AG10803 (cell line): ENCODE results near the gene TM4SF1.
A peak's percentile ranks its signal among the peaks of the same experiment; 100 is the strongest.
"Not testable (repeated sequence)": the region's sequence is repeated elsewhere in the genome, so short reads cannot be mapped to it uniquely, and the experiment has no call there.

ENCODE experiments used
- DNase-seq: peaks from one replicate; pipeline ENCODE4 v3.0.0; 2010; ENCODE audit warnings: low read depth
- H3K4me3 ChIP-seq: 2 replicates; pipeline ENCODE4 v1.5.1; 2011; ENCODE audit warnings: mild to moderate bottlenecking, low read length, control low read depth
- CTCF ChIP-seq: conservative IDR thresholded peaks from 2 replicates; pipeline ENCODE4 v1.5.1; 2011; ENCODE audit warnings: mild to moderate bottlenecking, low read length, control low read depth, inconsistent platforms

The TM4SF1 gene

DNA sequence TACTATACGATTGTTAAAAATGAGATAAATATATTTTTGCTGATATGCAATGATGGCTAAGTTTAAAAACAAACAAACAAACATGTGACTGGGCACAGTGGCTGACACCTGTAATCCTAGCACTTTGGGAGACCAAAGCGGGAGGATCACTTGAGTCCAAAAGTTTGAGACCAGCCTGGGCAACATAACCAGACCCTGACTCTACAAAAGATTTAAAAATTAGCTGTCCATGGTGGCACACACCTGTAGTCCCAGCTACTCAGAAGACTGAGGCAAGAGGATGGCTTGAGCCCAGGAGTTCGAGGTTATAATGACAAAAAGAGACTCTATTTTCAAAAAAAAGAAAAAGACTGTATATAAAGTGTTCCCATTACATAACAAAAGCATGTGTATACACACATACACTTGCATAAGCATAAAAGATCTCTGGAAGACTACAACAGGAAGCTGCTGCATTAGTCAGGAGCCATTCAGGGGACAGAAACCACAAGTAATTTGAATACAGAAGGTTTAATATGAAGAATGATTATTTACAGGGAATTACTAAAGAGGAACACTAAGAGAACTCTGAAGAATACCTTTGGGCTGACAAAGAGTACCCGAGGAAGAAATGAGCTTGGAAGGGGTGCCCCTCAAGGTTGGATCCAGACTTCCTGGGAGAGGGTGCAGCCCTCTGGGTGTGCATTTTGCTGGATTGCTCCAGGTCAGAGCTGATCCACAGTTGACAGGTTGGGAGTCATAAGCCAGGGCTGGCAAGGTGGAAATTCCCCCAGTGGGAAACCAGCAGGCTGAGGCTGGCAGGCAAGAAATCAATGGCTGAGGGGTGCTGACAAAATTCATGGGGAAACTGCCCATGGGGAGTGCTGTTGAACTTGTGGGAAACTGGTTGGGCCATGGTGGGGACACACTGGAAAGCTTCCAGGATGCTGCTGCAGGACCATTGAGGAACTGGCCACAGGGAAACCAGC is 34.8 kb downstream of the TM4SF1 start:
- H3K4me3 ChIP-seq = no peak overlapping the region
- DNase-seq = peak; percentile 87
- TF ChIP-seq CTCF = no peak

DNA sequence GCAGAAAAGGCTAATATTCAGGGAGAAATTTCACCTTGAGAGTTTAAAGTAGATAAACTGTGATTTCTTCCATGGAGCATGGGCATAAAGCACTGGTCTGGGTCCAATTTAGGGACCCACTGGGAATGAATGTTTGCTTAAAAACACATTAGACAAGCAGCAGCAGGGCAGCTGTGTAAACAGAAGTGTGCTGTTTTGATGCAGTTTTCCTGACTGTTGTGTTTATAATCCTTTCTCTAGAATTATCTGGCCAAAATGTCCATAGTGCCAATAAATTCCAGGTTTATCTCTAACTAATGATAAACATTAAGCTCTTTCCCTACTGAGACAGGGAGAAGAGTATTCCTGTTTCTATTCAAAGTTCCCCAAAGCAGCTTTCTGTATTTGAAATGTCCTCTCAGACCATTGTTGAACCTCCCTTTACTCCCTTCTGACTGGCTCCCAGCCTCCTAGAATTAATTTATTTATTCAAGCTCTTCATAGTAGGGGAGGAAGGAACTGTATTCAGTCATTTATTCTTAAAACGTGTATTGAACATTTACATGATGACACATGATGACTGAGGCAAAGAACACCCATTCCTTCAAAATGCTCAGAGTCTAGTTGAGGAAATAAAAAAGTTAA is 37.0 kb downstream of the TM4SF1 start:
- H3K4me3 ChIP-seq = no peak overlapping the region; the same call in 1 of the 2 replicates
- TF ChIP-seq CTCF = no peak
- peak; percentile 25 for DNase-seq

DNA sequence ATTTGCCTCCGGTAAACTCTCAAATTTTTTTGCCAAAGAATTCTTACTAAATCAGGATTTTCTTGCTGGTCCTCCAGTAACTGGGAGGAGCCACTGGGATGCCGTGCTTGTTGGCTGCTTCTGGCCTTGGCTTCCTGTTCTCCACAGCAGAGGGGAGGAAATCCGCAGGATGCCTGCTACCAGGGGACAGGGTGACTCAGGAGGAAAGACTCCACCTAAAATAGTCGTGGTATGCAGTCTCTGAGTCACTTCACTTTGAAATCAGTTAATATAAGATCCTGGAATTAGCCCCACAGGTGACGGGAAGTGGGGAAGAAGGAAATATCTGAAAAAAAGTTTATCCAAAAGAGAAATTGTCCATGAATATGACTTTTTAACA is 37.5 kb downstream of the TM4SF1 start:
- no peak for TF ChIP-seq CTCF
- no peak overlapping the region for H3K4me3 ChIP-seq
- DNase-seq = peak; percentile 98

GRCh38 chr3:149337486-149337885 is 40.0 kb downstream of the TM4SF1 start:
- H3K4me3 ChIP-seq = not testable (repeated sequence)

GRCh38 chr3:149336925-149337324 is 40.5 kb downstream of the TM4SF1 start:
- DNase-seq = peak; percentile 46
- H3K4me3 ChIP-seq = no peak overlapping the region
- no peak for TF ChIP-seq CTCF

More at GRCh38 chr3:149337486-149337885, 40.0 kb downstream of the TM4SF1 start:
- DNase-seq = not testable (repeated sequence)

DNA sequence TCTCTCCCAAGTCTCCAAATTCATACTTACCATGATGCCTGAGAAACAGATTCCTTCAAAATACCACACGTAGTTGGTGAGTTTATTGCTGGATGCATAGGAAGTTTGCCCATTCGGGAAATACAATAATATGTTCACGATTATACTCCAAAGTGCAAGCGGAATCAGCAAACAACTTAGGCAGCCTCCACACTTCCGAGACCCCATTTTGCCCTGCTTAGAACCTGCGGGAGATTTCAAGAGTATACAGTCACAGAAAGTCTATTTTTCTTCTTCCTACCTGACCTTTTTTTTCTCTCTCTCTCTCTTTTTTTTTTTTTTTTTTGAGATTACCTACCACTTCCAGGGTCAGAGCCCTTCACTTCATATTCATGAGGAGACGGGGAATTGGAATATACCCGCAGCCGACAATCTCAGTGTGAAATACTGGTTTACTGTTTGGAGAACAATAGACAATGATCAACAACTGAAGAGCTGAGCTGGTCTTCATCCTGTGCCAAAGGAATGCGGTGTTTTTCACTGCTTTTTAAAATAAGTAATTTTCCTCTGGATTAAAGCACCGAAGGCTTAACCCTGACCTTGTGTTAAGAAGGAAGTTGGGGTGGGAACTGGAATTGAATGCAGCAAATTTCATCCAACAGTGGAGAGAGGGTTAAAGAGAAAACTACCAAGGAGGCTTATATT is 44.1 kb downstream of the TM4SF1 start, which contains the start of gene TM4SF18:
TSS of gene TM4SF18 (minus strand) at position 461 of the 684 bp plus-strand sequence. CDS start at position 207, 254 bp downstream.
- DNase-seq = no peak
- H3K4me3 ChIP-seq = no peak within 1 kb of the TSS
- no peak for TF ChIP-seq CTCF

GRCh38 chr3:149332771-149333170 is 44.7 kb downstream of the TM4SF1 start:
- no peak for TF ChIP-seq CTCF

More at GRCh38 chr3:149332771-149333170, 44.7 kb downstream of the TM4SF1 start:
- DNase-seq = no peak
- H3K4me3 ChIP-seq = no peak overlapping the region
